Measurements from ENCODE around the gene TMEM178A.

Gene TMEM178A

DNA sequence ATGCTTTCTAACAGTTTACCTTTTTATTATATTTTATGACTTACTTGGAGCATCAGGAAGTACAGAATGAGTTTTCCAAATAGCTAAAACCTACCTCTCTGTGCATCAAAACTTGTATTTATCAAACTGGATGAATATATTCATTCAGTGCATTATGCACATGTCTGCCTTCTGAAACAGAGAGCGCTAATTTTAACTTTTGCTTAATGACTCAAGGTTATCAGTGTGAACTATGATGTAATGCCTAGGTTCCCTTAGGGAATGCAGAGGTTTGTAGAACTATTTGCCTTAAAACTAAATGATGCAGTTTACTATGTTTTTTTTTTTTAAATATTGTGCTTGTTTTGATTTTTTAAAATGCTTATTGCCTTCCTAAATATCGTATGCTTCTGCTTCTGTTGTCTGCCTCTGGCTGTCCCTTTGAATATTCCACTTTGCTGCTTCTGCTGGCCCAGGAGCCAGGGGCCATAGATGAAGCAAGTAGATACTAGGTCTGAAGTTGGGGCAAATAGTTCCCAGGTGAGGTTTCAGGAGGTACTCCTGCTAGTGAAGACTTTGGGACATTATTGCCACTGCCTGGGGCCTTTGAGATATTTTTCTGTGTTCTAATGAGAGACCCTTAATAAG is 16.5 kb downstream of the TMEM178A start:
- no peak for DNase-seq

DNA sequence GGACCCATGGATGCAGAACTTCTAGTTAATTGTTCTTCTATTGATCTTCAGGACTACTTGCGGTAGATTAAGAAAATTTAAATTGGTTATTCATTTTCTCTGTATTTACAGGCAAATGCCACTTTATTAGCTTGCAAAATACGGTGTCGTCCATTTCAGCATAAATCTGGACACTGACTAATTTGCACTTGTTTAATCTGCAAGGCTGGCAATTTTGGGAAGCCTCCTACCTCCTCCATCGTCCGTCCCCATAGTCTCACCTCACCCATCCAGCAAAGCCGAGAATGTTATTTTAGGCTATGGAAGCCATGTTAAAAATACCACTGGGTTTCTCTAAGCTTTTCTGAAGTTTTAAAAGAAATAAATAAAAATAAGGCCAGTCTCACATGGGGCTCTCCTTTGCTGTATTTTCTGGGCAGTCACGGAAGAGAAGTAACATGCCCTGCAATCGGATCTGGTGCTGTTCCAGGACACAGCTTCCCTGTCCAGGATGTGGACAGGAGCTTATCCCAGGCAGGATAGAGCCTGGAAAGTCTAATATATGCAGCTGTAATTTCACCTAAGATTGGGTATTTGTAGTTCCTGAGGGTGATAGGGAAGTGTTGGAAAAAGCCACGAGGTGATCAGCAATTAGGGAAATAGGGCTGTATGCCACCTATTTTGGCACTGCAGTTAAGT is 17.4 kb downstream of the TMEM178A start:
- no peak for DNase-seq

DNA sequence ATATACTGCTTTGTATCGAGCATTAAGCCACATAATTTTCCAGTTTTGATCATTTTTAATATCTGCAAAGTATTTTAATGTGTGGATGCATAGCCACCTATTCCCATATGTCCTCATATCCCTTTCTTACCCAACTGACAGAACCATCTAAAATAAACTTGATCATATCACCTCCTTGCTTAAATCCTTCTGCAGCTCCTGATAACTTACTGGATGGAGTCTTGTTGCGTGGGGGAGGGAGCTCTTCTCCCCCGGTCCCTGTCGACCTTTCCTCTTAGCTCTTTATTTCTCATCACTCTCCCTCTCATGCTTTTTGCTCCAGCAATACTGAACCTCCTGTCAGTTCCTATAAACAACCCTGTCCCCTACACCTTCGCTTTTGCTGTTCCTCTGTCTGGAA is 18.7 kb downstream of the TMEM178A start:
- DNase-seq, result no peak

DNA sequence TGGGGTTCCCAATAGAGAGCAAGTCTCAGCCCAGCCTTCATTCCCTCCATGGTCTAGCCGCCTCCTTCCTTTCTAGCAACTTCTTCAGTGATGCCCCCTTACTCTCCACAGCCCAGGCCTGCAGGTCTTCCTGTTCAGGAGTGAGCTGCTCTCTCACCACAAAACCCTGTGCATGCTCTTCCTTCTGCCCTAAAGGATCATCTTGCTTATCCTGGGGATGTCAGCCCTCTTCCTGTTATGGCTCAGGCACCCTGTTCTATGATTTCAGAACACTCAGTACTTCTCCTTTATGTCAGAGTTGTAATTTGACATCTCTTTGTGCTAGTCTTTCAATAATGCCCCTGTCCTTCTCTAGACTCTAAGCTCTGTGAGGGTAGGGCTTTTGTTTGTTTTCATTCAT is 19.4 kb downstream of the TMEM178A start:
- DNase-seq, result no peak

DNA sequence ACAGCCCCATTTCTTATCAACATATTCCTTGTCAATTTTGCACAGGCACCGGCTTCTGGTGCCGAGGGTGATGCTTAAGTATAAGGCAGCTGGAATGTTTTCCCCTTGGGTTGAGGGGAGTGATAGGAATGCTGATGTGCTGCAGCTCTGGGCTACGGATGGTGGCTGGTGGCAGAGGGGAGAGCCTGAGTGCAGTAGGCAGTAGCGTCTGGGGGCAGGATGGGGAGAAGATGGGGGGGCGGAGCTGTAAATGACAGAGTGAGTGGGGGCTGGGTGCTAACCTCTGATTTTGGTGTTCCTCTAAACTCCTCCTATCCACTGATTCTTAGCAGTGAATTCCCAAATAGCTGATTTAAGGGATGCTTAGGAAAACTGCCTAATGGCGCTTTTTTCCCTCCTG is 20.7 kb downstream of the TMEM178A start:
- no peak for DNase-seq

DNA sequence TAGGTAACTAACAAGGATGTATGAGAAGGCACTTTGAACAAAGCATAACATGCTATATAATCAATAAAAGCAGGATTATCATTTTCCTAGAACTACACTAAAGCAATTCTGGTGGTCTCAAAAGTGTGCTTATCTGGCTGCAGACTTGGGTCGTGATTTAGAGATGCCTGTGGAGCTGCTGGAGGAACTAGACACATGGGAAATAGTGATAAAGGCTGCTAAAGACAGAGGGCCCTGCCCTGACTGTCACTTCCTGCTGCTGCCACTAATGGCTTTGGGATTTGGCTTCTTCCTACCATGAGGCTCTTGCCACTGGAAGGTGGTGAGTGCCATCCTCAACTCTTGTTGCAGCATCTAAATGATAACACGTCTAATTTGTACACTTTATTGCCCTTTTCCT is 22.5 kb downstream of the TMEM178A start:
- no peak for DNase-seq

DNA sequence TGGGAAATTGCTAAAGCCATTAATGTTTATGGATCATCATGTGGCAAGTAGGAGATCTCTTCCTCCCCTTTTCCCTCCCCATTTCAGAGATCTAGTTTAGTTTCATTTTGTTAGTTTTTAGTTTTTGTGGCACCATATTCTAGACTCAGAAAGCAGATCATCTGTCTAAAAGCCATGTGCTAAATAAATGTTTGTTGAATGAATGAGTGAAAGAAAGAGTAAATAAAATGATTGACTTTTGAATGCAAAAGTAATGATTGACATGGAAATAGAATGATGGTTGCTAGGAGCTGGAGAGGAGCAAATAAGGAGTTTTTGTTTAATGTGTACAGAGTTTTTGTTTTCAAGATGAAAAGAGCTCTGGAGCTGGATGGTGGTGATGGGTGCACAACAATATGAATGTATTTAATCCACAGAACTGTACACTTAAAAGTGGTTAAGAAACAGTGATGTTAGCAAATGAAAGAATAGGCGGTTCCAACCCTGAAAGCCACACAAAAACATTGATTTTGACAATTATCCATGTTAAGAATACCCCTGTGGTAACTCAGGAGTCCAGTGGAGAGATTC is 23.6 kb downstream of the TMEM178A start:
- no peak for DNase-seq

DNA sequence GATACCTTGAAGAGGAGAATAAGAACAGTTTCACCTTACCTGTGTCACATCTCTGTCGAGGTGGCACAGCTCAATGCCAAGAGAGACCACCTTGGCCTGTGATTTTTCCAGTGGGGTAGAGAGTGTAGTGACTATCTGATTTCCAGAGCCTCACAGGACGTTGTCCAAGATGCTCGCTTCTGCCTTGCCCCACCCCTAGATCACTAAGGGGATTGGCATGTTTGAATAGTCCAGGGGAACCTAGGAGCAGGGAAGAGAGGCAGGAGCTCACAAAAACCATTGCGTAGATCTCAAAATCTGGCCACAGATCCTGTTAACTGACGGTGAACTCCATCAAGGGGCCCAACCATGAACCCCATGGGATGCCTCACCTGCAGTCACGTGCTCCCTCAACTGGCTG is 24.2 kb downstream of the TMEM178A start:
- DNase-seq, result no peak

DNA sequence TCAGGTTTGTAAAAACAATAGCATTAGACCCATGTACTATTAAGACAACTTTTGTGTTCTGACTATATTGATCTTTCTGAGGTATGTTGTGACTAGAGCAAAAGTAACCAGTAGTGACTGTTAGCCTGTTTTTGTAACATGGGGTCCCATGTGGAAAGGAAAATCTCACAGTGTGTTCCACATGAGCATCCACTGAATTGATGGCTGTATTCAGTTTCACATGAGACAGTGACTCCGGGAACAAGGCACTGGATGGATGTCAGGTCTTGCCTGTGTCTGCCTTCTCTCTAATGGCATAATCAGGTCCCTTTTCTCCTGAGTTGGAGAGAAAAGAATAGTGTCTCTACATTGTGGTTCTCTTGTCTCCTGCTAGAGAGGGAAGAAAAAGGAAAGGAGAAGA is 27.5 kb downstream of the TMEM178A start:
- no peak for DNase-seq

DNA sequence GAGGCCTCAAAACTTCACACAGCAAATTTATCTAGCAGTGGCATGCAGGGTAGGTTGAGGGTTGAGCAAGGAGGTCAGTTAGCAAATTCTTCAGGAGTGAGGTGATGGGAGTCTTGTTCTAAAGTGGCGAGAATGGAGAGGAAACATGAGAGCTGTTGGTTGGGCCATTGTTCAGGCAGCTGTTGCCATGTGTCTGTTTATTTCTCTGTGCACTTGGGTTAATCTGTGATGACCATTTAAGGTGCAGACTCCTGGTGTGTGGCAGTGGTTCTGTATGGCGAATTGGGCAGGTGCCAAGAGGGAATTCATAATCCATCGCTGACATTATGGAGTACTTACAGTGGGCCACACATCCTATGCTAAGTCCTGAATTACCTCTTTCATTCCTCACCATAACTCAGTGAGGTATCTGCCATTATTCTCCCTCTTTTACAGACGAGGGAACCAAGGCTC is 30.4 kb downstream of the TMEM178A start:
- DNase-seq, result peak; percentile 97 to 99

DNA sequence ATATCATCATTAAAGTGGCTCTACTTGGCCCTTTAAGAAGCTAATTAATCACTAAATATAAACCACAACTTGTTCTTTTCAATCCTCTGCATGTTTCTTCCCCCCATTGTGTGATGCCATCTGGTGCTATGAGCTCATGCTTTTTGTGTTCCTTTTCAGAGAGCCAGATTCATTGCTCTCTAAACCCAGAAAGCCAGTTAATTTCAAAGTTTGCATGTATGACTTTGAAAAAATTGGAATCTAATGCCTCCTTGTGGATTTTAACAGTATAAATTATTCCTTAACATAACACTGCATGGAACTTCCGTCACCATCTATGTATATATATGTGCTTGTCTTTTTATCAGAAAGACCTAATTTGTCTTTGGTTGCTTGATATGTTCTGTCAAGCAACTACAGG is 31.1 kb downstream of the TMEM178A start:
- DNase-seq, result peak; percentile 84 to 95

DNA sequence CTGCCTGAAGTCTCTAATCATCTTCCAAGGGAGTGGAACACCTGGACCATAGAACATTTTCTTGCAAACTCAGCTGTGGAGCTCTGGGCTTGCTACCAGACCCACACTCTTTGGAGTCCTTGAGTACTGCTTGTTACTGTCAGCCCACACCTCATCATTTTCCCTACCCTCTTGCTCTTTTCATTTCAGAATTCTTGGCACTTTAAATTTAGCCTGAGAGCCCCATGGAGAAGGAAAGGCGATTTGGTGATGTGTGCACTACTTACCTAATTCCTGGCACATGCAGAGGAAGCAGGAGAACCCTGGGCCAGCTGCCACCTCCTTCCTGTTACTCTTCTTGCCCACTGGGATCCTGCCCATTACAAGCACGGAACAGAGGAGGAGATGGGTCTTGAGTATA is 31.7 kb downstream of the TMEM178A start:
- DNase-seq, result peak in 1 of 2 experiments; percentile 50

DNA sequence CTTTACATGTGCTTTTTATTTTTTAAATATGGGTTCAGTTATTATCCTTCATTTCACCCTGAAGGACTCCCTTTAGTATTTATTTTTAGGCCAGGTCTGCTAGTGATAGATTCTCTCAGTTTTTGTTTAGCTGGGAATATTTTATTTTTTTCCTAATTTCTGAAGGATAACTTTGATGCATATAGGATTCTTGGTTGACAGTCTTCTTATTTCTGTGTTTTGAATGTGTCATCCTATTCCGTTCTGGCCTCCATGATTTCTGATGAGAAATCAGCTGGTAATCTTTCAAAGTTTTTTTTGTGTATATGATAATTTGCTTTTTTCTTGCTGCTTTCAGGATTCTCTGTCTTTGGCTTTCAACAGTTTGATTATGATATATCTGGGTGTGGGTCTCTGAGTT is 35.4 kb downstream of the TMEM178A start:
- no peak for DNase-seq

DNA sequence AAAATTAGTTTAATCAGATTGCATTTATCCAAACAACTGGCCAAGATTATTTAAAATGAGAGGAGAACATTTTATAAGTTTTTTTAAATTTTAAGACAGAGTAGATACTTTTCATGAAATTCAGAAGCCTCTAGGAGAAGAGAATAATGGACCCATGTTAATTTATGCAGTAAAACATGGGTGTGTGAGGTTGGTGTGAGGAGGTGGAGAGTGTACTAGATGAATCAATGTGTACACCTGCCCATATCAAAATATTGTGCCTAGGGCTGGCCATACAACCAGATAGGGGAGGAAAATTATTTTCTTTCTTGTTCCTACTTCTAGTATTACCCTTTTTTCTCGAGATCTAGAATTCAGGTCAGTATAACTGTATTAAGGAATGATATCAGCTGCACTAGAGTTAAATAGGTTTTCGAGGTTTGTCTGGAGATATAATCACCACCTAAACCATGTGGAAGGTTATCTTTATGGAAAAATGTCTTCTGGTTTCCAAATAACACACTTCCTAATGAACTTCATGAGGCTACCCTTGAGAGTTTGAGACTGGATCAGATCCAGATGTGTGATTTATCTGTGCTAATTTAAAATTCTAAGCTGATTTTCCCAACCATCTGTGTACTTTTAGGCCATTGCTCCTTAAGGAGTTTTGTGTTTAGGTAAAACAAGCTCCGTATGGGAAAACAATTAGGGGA is 37.6 kb downstream of the TMEM178A start:
- DNase-seq, result peak; percentile 24 to 76

DNA sequence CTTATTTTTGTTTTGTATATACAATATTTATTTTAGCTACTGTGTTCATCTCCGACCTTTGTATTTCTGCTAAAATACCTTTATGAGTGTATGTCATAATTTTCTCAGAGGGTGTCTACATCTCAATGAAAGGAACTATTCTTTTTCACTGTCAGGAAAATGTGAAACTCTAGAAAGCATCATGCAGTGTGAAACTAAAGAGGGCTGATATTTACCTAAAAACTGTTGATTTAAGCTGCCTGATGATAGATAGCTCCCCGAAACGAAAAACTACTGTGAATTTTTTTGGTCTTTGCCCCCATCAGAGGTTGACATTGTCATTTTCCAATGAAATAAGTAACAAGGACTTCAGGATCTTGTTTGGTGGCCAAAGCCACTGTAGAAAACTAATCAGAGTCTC is 38.8 kb downstream of the TMEM178A start:
- DNase-seq, result no peak

DNA sequence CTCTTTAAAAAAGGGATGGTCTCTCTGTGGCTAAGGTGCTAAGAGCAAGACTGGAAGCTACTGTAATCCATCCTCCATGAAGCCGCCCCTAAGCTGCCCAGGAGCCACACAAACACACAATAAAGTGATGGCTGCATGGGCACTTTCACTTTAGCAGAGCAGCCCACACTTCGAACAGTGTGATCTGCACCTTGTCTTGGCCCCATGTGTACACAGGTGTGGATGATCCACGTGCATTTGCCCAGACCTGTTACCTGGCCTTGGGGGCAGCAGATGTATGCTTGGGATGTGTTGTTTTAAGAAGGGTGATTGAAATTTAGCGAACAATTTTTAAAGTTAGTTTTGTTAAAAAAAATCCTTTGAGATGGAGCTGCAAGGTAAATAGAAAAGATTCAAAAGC is 39.9 kb downstream of the TMEM178A start:
- no peak for DNase-seq

DNA sequence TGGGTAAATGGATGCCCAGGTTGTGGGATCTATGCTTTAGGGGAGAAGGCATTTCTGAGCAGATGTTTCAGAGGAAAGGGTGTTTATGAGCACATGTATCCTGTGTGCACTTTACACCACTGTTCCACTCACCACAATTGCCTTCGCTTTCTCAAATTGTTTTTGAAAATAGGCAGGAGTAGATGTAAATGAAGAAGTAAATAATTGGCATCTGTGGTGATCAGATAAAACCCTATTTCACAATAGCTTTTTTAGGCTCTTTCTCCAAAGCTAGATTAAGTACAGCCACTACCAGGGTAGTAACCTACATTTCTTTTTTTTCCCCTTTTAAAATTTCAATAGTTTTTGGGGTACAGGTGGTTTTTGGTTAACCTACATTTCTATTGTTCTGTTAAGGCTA is 40.6 kb downstream of the TMEM178A start:
- no peak for DNase-seq

DNA sequence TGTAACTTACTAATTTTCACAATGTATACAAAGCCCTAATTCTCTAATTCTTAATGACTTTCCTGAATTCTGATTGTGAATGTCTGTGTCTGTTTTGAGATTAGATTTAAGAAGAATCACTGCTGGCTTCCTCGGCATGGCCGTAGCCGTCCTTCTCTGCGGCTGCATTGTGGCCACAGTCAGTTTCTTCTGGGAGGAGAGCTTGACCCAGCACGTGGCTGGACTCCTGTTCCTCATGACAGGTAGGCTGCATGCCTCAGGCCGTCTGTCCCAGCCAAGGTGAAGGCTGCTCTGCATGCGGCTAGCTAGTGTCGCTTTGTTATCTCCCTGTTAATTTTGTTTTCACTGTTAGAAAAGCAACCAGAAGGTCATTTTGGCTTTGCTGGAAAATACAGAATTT is 41.2 kb downstream of the TMEM178A start:
- no peak for DNase-seq

DNA sequence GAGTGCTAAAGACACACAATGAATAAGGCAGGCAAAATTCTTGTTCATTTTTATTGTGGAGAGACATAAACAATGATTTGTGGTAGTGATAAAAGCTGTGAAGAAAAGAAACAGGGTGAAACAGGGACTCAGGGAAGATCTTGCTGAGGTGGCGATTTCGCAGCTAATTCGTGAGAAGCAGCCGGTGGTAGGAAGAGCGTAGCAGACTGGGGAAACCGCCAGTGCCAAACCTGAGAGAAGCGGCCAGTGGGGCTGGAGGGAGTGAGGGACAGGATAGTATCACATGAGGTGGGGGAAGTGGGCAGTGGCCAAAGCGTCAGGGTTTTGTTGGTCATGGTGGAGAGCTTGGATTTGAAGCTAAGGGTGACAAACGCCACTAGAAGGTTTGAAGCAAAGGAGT is 42.3 kb downstream of the TMEM178A start:
- DNase-seq, result no peak

DNA sequence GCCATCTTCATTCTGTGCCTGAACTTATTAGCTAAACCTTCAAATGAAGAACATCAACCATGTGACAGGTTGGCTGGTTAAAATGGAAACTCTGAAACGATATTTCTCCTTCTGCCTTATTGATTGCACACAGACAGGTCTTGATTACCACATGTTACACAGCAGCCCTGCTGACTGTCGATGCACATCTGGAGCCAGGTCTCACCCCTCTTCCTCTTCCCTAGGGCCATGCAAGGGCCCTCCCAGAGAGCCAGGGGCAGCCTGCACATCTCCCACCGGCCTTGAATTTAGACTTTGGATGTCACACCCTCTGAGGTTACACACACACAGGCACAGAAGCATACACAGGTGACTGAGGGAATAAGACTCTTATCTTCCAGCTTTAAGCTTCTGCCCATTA is 45.1 kb downstream of the TMEM178A start:
- no peak for DNase-seq

DNA sequence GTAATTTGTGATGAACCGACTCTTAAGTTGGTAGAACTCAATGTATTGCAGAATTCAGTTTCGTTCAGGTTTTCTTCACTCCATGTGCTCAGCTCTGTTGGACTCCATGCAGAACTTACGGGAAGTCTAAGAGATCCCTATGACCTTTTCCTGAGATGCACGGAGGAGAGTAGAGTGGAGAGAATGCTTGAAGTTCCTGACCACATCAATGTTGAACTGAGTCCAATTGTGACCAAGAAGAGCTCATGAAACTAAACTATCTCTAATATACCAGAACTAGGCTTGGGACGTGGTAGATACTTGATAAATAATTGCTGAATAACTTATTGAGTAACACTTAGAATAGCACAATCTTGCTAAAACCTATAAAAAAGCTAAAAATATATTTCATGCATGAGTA is 47.2 kb downstream of the TMEM178A start:
- DNase-seq, result no peak

DNA sequence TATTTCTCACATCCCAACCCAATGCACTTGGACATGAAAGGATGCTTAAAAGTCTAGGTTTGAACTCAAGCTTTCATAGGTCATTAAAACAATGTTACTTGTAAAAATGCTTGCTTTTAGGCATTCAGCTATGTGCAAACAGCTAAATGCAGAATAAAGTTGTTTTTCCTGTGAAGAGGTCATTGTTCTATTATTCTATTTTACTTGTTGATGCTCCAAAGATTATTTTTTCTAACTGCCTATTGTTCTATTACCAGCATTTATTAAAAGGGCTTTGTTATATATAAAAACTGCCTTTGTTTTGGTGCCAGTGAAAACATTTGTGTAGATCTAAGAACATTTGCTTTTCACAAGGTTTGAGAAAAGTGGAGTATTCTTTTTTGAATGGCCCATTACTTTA is 49.4 kb downstream of the TMEM178A start:
- no peak for DNase-seq

DNA sequence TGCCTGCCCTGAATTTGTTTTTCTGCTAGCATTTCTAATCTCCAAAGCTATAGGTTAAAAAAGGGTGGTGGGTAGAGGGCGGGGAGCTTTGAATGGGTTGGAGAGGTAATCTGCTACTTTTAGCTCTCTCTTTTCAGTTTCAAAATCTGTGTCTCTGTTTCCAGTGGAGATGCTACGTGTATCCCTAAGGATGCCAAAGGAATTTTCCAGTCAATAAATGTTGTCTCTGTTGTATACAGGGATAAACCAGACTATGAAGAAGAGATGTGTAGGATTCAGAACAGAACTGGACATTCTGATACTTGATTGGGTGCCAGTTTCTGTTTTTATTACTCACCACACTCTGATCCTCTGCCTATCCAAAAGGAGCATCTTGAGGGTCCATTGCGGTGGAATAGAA is 50.1 kb downstream of the TMEM178A start:
- DNase-seq, result no peak

DNA sequence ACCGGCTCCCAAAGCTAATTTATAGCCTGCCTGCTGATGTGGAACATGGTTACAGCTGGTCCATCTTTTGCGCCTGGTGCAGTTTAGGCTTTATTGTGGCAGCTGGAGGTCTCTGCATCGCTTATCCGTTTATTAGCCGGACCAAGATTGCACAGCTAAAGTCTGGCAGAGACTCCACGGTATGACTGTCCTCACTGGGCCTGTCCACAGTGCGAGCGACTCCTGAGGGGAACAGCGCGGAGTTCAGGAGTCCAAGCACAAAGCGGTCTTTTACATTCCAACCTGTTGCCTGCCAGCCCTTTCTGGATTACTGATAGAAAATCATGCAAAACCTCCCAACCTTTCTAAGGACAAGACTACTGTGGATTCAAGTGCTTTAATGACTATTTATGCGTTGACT is 51.4 kb downstream of the TMEM178A start:
- DNase-seq, result no peak

Data from NCI-H524 (cell line).